Neural progenitor cell (in vitro differentiated cells): Measurements from ENCODE around the gene COMMD2. TPM values are rescaled to one million over a fixed set of nuclear protein-coding genes. Genes with fewer than 3 reads are reported as not detected.

ENCODE experiments used
- DNase-seq: peaks from one replicate; pipeline ENCODE4 v3.0.0-alpha.2; 2016; ENCODE audit warnings: low spot score
- H2AFZ ChIP-seq: fragments of 200-600 bp; sonication (generic); replicated peaks from 2 replicates; pipeline ENCODE4 v1.6.1; 2016; ENCODE audit warnings: antibody characterized with exemption
- H3F3A ChIP-seq: fragments of 200-600 bp; sonication (generic); 2 replicates; pipeline ENCODE4 v1.6.1; 2016; ENCODE audit warnings: antibody characterized with exemption, low read depth
- H3K27ac ChIP-seq: fragments of 200-600 bp; sonication (generic); 2 replicates; pipeline ENCODE4 v1.5.1; 2016; ENCODE audit warnings: mild to moderate bottlenecking
- H3K27me3 ChIP-seq: fragments of 200-600 bp; sonication (generic); 2 replicates; pipeline ENCODE4 v1.6.1; 2016; ENCODE audit warnings: mild to moderate bottlenecking, moderate library complexity
- H3K36me3 ChIP-seq: fragments of 200-600 bp; sonication (generic); 2 replicates; pipeline ENCODE4 v1.5.1; 2016
- H3K4me1 ChIP-seq: fragments of 200-600 bp; sonication (generic); 2 replicates; pipeline ENCODE4 v1.6.1; 2016; ENCODE audit warnings: mixed run types
- H3K4me2 ChIP-seq: fragments of 200-600 bp; sonication (generic); 2 replicates; pipeline ENCODE4 v1.6.1; 2016
- H3K4me3 ChIP-seq: fragments of 200-600 bp; sonication (generic); 2 replicates; pipeline ENCODE4 v1.5.1; 2016
- H3K79me2 ChIP-seq: fragments of 200-600 bp; sonication (generic); 2 replicates; pipeline ENCODE4 v1.6.1; 2016; ENCODE audit warnings: low read depth
- H3K9ac ChIP-seq: fragments of 200-600 bp; sonication (generic); 2 replicates; pipeline ENCODE4 v1.6.1; 2016
- H3K9me3 ChIP-seq: fragments of 200-600 bp; sonication (generic); 2 replicates; pipeline ENCODE4 v1.5.1; 2016; ENCODE audit warnings: low read depth
- H4K20me1 ChIP-seq: fragments of 200-600 bp; sonication (generic); 2 replicates; pipeline ENCODE4 v1.6.1; 2016; ENCODE audit warnings: low read depth
- H3K27ac Mint-ChIP-seq: 3 replicates; pipeline ENCODE4 v1.8.0; 2021; ENCODE audit warnings: mixed read lengths
- H3K27me3 Mint-ChIP-seq: 2 replicates; pipeline ENCODE4 v1.8.0; 2022; ENCODE audit warnings: low read depth, mild to moderate bottlenecking, inconsistent platforms, moderate library complexity, mixed read lengths; ENCODE audit not compliant: insufficient read depth
- H3K36me3 Mint-ChIP-seq: 3 replicates; pipeline ENCODE4 v1.8.0; 2021; ENCODE audit warnings: mixed read lengths
- H3K4me1 Mint-ChIP-seq: 3 replicates; pipeline ENCODE4 v1.8.0; 2021; ENCODE audit warnings: mixed read lengths
- H3K4me3 Mint-ChIP-seq: 3 replicates; pipeline ENCODE4 v1.8.0; 2021; ENCODE audit warnings: mild to moderate bottlenecking, moderate library complexity, mixed read lengths
- H3K9me3 Mint-ChIP-seq: 3 replicates; pipeline ENCODE4 v1.8.0; 2020; ENCODE audit warnings: mixed read lengths
- EZH2 ChIP-seq: fragments of 200-600 bp; sonication (generic); IDR thresholded peaks from 2 replicates; pipeline ENCODE4 v1.6.1; 2017; ENCODE audit warnings: antibody characterized with exemption, mild to moderate bottlenecking, moderate library complexity
- EZH2phosphoT487 ChIP-seq: fragments of 200-600 bp; sonication (generic); IDR thresholded peaks from 2 replicates; pipeline ENCODE4 v1.6.1; 2017; ENCODE audit warnings: antibody characterized with exemption
- total RNA-seq: library from RNA; depleted of rRNA; stranded (reverse); fragments of >200 nt; gene quantifications from 2 replicates; pipeline ENCODE4 v1.2.3, GENCODE V29; 2015; ENCODE audit warnings: low replicate concordance
- TF ChIP-seq, protein P1 (sequence below): fragments of 200-600 bp; sonication (generic); IDR thresholded peaks from 2 replicates; pipeline ENCODE4 v1.5.1; 2017; ENCODE audit warnings: antibody characterized with exemption, mild to moderate bottlenecking

The COMMD2 gene
- total RNA-seq, 1 donor from 2014 or later = 110 TPM

DNA sequence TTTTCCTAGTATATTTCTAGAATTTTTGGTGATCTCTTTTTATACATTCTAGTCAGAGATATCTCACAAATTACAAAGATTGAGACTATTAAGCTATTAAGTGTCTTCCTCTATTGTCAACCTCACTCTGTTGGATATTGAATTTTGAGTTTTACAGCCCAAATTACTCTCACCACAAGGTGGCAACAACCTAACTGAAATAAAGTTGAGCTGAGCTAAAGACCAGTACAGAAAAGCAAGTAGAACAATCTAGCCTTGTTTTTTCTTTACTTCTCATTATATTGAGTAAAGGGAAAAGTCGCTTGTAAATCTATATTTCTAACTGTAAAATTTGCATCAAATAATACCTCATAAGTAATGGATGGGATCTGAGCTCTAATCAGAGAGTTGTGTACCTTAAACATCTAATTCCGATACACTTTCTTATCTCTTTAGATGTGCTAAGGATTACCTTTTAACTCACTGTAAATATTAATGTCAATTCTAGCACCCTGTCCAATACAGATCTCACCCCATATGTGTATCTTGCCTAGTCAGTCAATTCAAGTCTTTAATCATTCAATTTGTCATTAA lies 13.6 kb upstream of the COMMD2 start:
- no peaks in the 10 kb centered on the region for H4K20me1 ChIP-seq
- no peaks in the 10 kb centered on the region for H3K36me3 Mint-ChIP-seq
- H3K4me2 ChIP-seq = no peak overlapping the region
- H3K27ac Mint-ChIP-seq = no peak overlapping the region
- H3K79me2 ChIP-seq = no peaks in the 10 kb centered on the region
- H2AFZ ChIP-seq = no peak overlapping the region
- peak; percentile 27 for DNase-seq
- H3K4me3 Mint-ChIP-seq = no peak overlapping the region
- H3K9ac ChIP-seq = no peak overlapping the region
- peaks cover 30% of the 10 kb centered on the region for H3K27me3 ChIP-seq
- no peaks in the 10 kb centered on the region for H3K27me3 Mint-ChIP-seq
- TF ChIP-seq EZH2phosphoT487 (no peak), EZH2 (no peak)
- TF ChIP-seq, protein P1, sequence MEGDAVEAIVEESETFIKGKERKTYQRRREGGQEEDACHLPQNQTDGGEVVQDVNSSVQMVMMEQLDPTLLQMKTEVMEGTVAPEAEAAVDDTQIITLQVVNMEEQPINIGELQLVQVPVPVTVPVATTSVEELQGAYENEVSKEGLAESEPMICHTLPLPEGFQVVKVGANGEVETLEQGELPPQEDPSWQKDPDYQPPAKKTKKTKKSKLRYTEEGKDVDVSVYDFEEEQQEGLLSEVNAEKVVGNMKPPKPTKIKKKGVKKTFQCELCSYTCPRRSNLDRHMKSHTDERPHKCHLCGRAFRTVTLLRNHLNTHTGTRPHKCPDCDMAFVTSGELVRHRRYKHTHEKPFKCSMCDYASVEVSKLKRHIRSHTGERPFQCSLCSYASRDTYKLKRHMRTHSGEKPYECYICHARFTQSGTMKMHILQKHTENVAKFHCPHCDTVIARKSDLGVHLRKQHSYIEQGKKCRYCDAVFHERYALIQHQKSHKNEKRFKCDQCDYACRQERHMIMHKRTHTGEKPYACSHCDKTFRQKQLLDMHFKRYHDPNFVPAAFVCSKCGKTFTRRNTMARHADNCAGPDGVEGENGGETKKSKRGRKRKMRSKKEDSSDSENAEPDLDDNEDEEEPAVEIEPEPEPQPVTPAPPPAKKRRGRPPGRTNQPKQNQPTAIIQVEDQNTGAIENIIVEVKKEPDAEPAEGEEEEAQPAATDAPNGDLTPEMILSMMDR = peak; percentile 61
- no peak overlapping the region for H3K4me3 ChIP-seq
- H3K9me3 ChIP-seq = no peaks in the 10 kb centered on the region
- peaks cover 5% of the 10 kb centered on the region for H3K4me1 Mint-ChIP-seq
- H3F3A ChIP-seq = no peaks in the 10 kb centered on the region
- no peaks in the 10 kb centered on the region for H3K9me3 Mint-ChIP-seq
- H3K36me3 ChIP-seq = no peaks in the 10 kb centered on the region
- H3K27ac ChIP-seq = no peak overlapping the region
- no peaks in the 10 kb centered on the region for H3K4me1 ChIP-seq

DNA sequence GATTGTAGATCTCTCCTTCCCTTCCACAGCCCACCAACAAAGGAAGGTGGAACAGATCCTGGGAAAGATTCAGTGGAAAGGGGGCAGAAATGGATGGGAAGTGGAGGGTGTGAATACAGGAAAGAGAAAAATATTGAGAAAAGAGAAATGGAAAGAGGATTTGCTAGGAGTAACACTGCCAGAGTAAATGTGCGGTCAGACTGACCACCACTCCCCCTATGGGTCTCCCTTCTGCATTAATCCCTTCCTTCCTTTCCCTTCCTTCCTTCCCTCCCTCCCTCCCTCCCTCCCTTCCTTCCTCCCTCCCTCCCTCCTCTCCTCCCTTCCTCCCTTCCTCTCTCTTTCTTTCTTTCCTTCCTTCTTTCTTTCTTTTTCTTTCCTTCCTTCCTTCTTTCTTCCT lies 12.0 kb upstream of the COMMD2 start:
- Histone ChIP-seq H3K9me3 (no peaks in the 10 kb centered on the region), H3K4me3 (no peak overlapping the region), H3K79me2 (no peaks in the 10 kb centered on the region), H4K20me1 (no peaks in the 10 kb centered on the region), H3F3A (no peaks in the 10 kb centered on the region), H3K36me3 (no peaks in the 10 kb centered on the region), H3K27me3 (peaks cover 33% of the 10 kb centered on the region), H2AFZ (no peak overlapping the region), H3K4me1 (no peaks in the 10 kb centered on the region), H3K27ac (no peak overlapping the region), H3K9ac (no peak overlapping the region), H3K4me2 (no peak overlapping the region)
- Mint-ChIP-seq H3K27me3 (no peaks in the 10 kb centered on the region), H3K9me3 (no peaks in the 10 kb centered on the region), H3K27ac (no peak overlapping the region), H3K36me3 (no peaks in the 10 kb centered on the region), H3K4me3 (no peak overlapping the region), H3K4me1 (peaks cover 5% of the 10 kb centered on the region)
- TF ChIP-seq, protein P1 = no peak
- TF ChIP-seq EZH2phosphoT487 (no peak), EZH2 (no peak)
- DNase-seq = no peak

DNA sequence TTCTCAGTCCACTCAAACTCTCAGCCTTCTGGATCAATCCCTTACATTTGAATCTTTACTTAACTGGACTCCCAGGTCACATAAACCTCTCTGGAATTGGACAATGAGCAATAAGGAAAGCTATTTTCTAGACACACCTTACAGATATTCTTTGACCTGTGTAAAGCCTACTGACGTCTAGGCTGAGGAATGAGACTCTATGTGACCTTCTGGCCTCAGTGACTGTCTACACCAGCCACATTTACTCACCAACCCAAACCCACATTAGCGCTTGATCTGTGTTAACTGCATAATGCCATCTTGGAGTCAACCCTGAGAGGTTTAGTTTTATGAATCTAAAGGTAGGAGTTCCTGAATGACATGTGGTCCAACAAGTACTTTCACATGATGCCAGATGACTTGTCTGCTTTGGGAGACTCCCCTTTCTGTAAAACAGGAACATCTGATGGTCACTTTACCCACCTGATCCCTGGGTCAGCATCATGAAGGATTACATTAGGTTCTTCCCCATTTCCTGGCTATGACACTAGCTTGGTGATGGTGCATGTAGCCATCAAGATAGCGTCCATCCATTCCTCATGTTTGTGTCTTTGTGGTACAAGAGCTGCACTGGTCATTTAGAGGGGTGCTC lies 11.4 kb upstream of the COMMD2 start:
- H3K9ac ChIP-seq = no peak overlapping the region
- H3K4me2 ChIP-seq = no peak overlapping the region
- Mint-ChIP-seq H3K36me3 (no peaks in the 10 kb centered on the region), H3K27me3 (no peaks in the 10 kb centered on the region), H3K27ac (no peak overlapping the region), H3K9me3 (no peaks in the 10 kb centered on the region), H3K4me1 (peaks cover 5% of the 10 kb centered on the region), H3K4me3 (no peak overlapping the region)
- H3K36me3 ChIP-seq = no peaks in the 10 kb centered on the region
- H3K27me3 ChIP-seq = peaks cover 33% of the 10 kb centered on the region
- no peaks in the 10 kb centered on the region for H3F3A ChIP-seq
- H2AFZ ChIP-seq = no peak overlapping the region
- H3K4me3 ChIP-seq = no peak overlapping the region
- H3K27ac ChIP-seq = no peak overlapping the region
- DNase-seq = no peak
- H4K20me1 ChIP-seq = no peaks in the 10 kb centered on the region
- H3K4me1 ChIP-seq = no peaks in the 10 kb centered on the region
- no peaks in the 10 kb centered on the region for H3K9me3 ChIP-seq
- no peak for TF ChIP-seq EZH2
- TF ChIP-seq EZH2phosphoT487 = no peak
- no peaks in the 10 kb centered on the region for H3K79me2 ChIP-seq

DNA sequence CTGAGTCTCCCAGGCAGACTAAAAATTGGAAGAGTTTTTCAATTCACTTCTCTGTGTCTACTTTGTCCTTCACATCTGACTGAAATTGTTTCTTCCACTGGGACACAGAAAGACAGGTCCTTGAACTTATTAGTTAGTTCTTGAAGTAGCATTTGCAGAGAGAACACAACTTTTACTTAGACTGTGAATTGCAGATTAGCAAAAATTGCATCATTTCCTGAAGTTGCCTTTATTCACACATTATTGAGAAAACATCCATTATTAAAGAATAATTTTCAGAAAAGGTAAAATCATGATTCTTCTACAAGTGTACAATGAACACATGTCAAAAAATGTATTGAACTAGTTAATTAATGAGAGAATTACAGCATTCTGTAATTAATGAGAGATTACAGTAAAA lies 1.4 kb upstream of the COMMD2 start:
- peaks cover 28% of the 10 kb centered on the region for H3K79me2 ChIP-seq
- Mint-ChIP-seq H3K9me3 (no peaks in the 10 kb centered on the region), H3K36me3 (peaks cover 7% of the 10 kb centered on the region), H3K27me3 (no peaks in the 10 kb centered on the region), H3K4me3 (no peak overlapping the region), H3K4me1 (peaks cover 11% of the 10 kb centered on the region), H3K27ac (no peak overlapping the region)
- H3K36me3 ChIP-seq = peaks cover 14% of the 10 kb centered on the region
- no peaks in the 10 kb centered on the region for H3F3A ChIP-seq
- no peak overlapping the region for H3K27ac ChIP-seq
- no peaks in the 10 kb centered on the region for H3K27me3 ChIP-seq
- no peaks in the 10 kb centered on the region for H4K20me1 ChIP-seq
- H3K4me3 ChIP-seq = no peak overlapping the region
- no peak overlapping the region for H3K9ac ChIP-seq
- no peaks in the 10 kb centered on the region for H3K9me3 ChIP-seq
- H3K4me1 ChIP-seq = peaks cover 8% of the 10 kb centered on the region
- peak overlapping the region; percentile 45 for H2AFZ ChIP-seq
- no peak overlapping the region for H3K4me2 ChIP-seq
- TF ChIP-seq EZH2 (no peak), EZH2phosphoT487 (no peak)
- TF ChIP-seq, protein P1 = no peak
- DNase-seq = no peak
